GM19324 (cell line): ENCODE measurements around the gene MTREX.

Experiments
- ATAC-seq: cut with Tn5 transposase; IDR thresholded peaks from one replicate; pipeline ENCODE4 v1.9.1; 2021; ENCODE audit warnings: mild to moderate bottlenecking, moderate library complexity; ENCODE audit not compliant: unreplicated experiment, low FRiP score

Gene MTREX

GRCh38 chr5:55456216-55456895 is 148.6 kb downstream of the MTREX start:
- ATAC-seq = no peak

GRCh38 chr5:55459572-55459971 is 151.8 kb downstream of the MTREX start:
- no peak for ATAC-seq

DNA sequence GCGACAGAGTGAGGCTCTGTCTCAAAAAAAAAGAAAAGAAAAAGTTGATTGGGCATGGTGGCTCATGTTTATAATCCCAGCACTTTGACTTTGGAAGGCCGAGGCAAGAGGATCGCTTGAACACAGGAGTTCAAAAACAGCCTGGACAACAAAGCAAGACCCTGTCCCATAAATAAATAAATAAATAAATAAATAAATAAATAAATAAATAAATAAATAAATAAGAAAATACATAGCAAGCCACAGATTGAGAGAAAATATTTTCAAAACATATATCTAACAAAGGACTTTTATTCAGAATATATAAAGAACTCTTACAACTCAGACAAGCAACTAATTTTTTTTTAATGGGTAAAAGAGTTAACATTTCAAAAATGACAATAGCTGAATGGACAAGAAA is 155.8 kb downstream of the MTREX start:
- ATAC-seq = no peak

DNA sequence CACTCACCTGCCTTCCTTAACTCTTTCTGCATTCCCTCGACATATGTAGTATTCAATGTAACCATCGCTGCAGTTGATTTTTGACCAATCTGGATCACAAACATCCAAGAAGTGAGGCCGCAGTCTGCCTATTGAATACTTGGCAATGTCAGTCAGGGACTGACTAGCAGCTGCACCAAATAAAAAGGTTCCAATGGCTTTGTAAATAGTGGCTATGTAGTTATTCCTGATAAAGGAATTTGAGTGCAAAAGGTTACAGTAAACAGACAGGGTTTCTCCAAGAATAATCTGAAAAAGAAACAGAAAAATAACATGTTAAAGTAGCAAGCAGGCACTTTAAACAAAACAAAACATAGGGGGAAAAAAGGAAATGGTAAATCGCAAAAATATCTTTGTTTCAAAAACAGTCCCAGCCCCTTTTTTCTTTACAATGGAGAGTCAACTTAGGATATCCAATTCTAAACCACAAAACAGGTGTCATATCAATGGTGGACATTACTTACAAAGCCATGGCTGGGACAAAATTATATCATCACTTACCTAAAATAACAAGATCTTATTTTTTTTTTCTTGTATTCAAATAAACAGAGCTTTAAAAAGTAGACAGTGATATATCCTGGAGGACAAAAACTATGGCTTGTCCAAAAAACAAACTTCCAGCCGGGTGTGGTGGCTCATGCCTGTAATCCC is 160.2 kb downstream of the MTREX start:
- no peak for ATAC-seq

GRCh38 chr5:55469839-55470238 is 162.1 kb downstream of the MTREX start:
- no peak for ATAC-seq

GRCh38 chr5:55470282-55470681 is 162.5 kb downstream of the MTREX start:
- ATAC-seq = no peak

DNA sequence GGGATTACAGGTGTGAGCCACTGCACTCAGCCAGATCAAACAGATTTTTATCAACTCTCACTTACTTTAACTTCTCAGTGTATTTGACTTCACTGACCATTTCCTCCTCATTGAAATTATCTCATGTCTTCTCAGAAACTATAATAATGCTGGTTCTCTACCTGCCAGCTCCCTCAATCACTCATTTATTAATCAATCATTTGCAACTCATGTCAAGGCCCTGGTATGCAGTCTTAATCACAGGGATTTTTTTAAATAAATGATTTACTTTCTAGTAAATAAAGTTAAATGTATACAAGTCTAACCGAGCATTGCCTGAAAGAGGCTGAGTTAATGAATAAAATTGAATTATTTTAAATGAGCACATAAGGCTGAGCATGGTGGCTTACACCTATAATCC is 163.7 kb downstream of the MTREX start:
- ATAC-seq = no peak

DNA sequence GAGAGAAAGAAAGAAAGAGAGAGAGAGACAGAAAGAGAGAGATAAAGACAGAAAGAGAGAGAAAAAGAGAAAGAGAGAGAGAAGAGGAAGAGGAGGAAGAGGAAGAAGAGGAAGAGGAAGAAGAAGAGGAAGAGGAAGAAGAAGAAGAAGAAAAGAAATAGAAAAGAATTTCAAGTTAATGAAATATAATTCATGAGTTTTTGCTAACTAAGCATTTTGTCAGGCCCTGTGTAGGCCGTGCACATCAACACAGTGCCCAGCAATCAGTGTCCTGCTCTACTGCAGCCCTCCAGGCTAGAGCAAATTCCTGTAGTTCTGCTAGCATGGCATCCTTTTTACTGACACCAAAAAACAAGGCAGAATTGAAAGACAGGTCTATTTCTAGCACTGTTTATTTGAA is 164.9 kb downstream of the MTREX start:
- no peak for ATAC-seq
